ENCODE results near the gene RBMS3.

DNA sequence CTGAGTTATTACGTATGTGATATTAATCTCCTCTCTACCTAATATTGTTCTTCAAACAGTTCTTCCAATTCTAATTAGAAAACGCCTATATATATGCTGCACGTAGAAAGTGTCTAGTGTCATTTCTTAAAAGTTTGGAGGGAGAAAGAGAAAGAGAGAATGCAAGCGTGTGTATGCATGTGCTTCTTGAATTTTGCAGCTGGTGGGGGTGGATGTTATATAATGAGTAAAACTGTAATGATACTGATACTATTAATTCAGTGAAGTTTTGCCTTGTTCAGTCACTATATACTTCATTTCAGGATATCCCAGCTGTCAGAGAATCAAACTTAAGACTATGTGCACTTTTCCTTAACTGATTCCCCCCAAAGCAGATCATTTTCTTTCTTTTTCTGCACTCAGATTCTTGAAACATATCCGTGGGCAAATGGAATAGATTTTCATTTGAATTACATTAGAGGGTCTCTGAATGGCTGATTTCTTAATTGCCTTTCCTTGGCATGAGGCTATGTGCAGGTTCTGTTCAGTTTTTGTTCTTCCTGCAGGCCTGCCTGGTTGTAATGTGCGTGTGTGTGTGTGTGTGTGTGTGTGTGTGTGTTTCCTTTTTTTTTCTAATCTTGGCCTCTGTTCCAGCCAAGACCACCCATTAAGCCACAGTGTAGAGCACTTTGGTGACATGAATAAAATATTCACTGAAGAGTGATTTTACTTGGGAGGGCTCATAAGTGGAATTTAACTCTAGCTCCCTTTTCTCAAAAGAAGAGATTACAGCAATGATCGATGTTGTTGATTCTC is 617.5 kb downstream of the RBMS3 start:
- TF ChIP-seq EZH2phosphoT487 (IDR thresholded peaks at IDR 0.05; ENCODE audit: low read depth, severe bottlenecking, unreplicated experiment): no peak
- TF ChIP-seq CTCF (IDR thresholded peaks at IDR 0.05; ENCODE audit: poor library complexity): no peak

Measured in hepatocyte (in vitro differentiated cells).